GM18508 (cell line): Measurements from ENCODE around the gene NRTN.
"Not testable (repeated sequence)": the region's sequence is repeated elsewhere in the genome, so short reads cannot be mapped to it uniquely, and the experiment has no call there.

ENCODE experiments used
- ATAC-seq: cut with Tn5 transposase; IDR thresholded peaks from one replicate; pipeline ENCODE4 v1.9.1; 2021; ENCODE audit warnings: moderate number of reproducible peaks; ENCODE audit not compliant: insufficient read depth, unreplicated experiment

Gene NRTN

GRCh38 chr19:5804516-5805461, at the start of gene NRTN:
Gene NRTN (plus strand): TSS chr19:5805067. CDS start chr19:5824166, 19,099 bp downstream.
- no peak for ATAC-seq

- no peak for ATAC-seq
Measured at GRCh38 chr19:5762608-5763217, 42.2 kb upstream of the NRTN start.

- no peak for ATAC-seq
Measured at GRCh38 chr19:5765220-5765619, 39.6 kb upstream of the NRTN start.

DNA sequence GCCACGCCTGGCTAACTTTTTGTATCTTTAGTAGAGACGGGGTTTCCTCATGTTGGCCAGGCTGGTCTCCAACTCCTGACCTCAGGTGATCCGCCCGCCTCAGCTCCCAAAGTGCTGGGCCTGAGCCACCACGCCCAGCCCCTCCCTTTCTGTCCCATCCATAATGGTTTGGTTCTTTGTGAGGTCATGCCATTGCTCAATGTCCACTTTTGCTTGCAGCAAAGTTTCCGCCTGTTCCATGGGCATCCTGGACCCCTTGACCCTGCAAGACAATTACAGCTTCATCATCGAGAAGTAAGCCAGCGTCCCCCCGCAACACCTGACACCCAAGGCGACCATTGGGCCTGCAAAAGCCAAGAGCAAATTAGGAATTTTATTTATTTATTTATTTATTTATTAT, 36.9 kb upstream of the NRTN start:
- no peak for ATAC-seq

- ATAC-seq: no peak
Measured at GRCh38 chr19:5772416-5772815, 32.5 kb upstream of the NRTN start.

- ATAC-seq: no peak
Measured at GRCh38 chr19:5773276-5773675, 31.6 kb upstream of the NRTN start.

GRCh38 chr19:5774921-5775320, 29.9 kb upstream of the NRTN start:
- ATAC-seq: no peak

DNA sequence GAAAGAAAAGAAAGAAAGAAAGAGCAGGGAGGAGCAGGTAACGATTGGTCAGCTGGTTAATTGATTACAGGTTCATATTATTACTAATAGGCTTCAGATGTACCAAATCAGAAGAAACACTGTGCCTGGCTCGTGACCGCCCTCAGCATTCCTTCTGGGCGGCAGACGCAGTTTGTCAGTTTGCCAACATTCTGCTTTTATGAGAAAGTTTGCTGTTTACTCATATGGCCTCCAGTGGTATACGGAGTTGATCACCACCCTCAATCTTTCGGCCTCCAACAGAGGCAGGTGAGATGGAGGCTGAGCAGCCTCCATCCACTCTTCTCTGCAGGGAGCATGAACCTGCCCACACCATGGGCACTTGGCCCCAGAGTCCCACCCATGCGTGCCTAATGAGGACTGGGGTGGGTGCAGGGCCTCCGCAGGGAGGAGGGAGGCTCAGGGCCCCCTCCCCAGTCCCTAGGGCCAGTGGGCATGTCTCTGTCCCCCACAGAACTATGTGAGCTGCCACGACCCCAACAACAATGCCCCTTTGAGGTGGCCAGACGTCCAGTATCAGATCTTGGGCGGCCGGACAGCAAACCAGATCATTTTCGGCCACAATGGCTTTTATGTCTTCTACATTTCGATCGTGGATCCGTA, 29.1 kb upstream of the NRTN start:
- no peak for ATAC-seq

- no peak for ATAC-seq
Measured at GRCh38 chr19:5778402-5778801, 26.5 kb upstream of the NRTN start.

DNA sequence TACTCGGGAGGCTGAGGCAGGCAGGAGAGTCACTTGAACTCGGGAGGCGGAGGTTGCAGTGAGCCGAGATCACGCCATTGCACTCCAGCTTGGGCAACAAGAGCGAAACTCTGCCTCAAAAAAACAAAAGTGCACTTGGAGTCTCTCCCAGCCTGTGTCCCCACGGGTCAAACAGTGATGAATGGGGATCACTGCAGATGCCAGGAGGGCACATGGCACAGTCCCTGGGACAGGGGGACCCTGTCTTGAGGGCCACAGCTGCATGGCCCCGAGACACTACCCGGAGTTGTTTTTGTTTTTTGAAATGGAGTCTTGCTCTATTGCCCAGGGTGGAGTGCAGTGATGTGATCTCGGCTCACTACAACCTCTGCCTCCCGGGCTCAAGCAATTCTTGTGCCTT, 24.0 kb upstream of the NRTN start:
- not testable (repeated sequence) for ATAC-seq

DNA sequence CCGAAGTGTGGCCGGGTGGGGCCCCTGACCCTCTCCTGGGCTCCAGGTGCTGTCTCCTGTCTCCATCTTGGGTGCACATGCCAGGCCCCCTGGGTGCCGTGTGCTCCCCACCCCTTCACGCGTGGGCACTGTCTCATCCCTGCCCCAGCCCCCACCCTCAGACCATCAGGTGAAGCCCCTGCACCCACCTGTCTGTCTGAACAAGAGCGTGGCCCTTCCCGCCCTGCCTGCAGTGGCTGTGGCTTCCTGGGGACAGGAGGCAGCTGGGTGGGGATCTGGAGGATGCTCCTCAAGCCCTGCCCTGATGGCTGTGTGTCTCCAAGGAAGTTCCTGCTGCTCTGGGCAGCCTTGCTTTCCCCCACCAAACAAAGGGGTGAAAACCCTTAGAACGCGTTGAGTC, 22.5 kb upstream of the NRTN start:
- no peak for ATAC-seq

DNA sequence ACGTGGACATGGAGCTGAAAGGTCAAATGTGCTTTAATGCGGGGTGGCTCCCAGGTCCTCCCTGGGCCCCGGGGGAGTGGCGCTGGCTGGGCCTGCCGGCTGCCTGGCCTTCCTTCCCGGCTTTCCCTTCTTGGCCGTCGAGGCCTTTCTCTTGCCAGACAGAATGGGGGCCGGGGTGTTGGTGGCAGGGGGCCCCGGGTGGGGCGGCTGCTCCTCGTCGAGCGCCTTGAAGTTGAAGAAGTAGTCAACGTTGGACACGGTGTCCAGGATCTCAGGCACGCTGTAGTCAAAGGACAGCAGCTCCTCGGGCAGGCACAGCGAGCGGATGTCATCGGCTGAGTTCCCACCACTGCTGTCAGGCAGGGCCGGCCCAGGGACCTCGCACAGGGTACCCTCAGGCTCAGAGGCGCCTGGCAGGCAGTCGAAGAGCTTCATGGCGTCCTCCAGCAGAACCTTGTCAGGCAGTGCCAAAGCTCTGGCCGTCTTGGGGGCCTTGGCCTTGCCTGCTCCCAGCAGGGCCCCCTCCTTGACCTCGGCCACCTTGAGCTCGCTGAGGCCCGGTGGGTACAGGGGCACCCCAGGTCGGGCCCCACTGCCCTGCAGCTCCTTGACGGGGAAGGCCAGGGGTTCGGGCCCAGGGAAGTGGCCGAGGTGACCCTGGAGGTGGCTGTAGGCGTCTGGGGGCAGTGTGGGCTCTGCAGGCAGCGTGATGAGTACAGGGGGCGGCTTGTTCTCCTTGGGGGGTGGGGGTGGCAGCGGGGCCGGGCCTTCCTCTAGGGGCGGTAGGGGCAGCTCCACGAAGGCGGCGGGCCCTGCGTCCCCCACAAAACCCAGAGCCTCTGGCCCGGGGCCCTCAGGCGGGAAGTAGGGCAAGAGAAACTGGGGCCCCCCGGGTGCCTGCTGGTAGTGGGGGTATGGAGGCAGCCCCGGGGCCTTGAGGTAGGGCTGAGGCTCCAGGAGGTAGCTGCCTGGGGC, 21.6 kb upstream of the NRTN start:
- ATAC-seq: no peak

GRCh38 chr19:5784581-5785147, 20.2 kb upstream of the NRTN start, which contains the start of gene PRR22:
Gene PRR22 (minus strand): TSS chr19:5784746. CDS start chr19:5784660, 86 bp downstream.
- ATAC-seq: no peak

GRCh38 chr19:5785423-5785822, 19.4 kb upstream of the NRTN start:
- no peak for ATAC-seq

DNA sequence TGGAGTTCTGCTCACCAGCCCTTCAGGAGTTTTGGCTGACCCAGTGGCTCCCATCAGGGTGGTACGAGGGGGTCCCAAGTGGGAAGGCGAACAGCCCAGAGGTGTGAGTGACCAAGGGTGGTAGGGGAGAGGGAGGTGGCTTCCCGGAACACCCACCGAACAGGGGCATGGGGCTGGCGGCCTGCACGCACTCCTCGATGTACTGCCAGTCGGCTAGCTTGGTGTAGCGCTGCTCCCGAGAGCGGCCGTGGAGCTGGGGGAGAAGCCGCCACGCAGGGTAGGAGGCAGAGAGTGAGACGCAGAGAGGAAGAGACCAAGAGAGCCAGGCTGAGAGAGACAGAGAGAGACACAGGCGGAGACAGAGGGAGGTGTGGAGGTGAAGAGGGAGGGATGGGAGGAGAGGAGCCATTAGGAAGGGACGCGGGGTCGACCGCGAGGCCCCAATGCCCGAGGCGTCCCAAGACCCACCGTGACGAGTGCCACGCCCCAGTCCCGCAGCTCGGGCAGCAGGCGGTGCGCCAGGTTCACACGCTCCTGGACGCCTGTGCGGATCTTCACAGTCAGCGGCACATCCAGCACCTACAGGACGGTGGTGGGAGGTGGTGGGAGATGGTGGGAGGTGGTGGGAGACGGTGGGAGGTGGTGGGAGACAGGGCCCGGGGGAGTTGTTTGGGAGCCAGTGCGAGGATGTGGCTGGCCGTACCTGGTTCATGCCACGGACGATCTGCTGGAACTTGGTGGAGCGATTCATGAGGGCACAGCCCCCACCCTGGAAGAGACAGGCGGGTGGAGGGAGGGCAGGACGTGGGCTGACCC, 18.1 kb upstream of the NRTN start:
- ATAC-seq: no peak

DNA sequence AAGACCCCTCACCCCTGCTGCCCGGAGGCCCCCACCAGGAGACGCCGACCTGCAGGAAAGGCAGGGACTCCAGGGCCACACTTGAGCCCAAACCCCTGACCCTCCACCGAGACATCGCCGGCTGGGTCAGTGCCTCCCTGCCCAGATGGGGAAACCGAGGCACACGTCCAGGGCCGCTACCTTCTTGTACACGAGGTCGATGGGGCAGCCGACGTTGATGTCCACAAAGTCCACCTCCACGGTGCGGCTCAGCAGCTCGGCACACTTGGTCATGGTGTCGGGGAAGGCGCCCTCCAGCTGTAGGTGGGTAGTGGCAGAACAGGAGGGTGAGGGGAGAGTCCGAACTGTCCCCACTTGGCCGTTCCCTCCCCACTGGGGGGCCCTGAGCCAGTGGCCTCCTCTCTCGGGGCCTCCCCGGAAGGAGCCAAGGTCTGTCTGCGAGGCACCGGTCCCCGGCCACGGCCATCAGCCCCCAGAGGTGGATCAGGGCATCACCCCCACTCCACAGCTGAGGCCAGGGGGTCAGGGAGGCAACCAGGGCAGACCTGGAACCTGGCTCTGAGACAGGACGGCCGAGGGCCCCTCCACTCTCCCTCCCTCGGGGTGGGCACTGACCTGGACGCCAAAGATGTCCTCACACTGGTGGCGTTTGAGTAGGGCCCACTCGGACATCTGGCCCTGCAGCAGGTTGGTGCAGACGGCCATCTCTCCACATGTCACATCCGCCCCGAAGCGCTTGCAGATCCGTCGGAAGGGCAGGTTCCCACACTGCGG, 17.3 kb upstream of the NRTN start:
- ATAC-seq: no peak

DNA sequence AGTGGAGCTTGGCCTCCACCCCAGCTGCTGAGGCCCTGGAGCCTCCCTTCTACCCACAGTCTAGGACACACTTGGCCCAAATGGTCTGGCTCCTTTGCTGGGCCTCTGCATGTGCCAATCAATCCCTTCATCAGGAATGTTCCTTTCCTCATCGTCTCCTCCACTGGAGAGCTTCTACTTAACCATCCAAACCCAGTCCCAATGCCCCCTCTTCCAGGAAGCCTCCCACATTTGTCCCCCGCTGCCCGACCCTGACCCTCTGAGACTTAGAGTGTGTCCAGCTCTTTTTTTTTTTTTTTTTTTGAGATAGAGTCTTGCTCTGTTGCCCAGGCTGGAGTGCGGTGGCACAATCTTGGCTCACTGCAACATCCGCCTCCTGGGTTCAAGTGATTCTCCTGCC, 16.4 kb upstream of the NRTN start:
- ATAC-seq: no peak

DNA sequence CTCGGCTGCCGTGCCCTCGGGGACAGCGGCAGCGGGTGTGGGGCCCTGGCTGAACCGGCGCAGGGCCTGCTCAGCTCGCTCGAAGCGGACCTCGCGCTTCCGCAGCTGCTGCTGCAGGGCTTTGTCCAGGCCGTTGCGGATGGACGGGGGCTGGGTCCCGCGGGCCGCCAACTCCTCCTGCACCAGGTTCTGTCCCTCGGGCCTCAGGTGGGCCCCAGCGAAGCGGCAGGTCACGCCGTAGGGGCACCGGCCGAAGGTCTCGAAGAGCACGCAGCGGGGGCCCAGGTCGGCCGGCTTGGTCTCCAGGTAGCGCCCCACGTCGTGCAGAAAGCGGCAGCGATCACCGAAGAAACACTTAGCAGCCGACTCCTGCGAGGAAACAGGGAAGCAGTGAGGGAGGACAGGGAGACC, 15.5 kb upstream of the NRTN start:
- ATAC-seq: no peak
